ENCODE results near the gene SLMAP.

Gene SLMAP

DNA sequence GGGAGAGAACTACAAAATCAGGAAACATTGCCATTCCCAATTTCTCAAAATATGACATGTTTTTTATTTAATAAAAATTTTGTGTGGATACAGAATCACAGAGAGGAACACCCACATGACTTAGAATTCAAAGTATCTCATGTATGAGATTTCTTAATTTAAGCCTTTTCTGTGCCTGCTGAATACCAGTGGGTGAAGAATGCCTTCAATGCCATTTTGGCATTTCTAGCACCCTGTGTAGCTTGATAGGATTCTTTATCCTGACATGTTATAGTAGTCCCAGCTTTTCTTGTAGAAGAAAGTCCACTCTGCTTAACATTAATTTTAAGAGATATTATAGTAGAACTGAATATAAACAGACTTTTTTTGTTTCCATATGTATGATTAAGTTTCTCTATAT, 3.1 kb upstream of the SLMAP start:
- no peak for DNase-seq (ENCODE audit: low spot score)

- peak; percentile 64 for DNase-seq (ENCODE audit: low spot score)
These were observed 787 bp upstream of the SLMAP start for GRCh38 chr3:57755368-57755675.

DNA sequence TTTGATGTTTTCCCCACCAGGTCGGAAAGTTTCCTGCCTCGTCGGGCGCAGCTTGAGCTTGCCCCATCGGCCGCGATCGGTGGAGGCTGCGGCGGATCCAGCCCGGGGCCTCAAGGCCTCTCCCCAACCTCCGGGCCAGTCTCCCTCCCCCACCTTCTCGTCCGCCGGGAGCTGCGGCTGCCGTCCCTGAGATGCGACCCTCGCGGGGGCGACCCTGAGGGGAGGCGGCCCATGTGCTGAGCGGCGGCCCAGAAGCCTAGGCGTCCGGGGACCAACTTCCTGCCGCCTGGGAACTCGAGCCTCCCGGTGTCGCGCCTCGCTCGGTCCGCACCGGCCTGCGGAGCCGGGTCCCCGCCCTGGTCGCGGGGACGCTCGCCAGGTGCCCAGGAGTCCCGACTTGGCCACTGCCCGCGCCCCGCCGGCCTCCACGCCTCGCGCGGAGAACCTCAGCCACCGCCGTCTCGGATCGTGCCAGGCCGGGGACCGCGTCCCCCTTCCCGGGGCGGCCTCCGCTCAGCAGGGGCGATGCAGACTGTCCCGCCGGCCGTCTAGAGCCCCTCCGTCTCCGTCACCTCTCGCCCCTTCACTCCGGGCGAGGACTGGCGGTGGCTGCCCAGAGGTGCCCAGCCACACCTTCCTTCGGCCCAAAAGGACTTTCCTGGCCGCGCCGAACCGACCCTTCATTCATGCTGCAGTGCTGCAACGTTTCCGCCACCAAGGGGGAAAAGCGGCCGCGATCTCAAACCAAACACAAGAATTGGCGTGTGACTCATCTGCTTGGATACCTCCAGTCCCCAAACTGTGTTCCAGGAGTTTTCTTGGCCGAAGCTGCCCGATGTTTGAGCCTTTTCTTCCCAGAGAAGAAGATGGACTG, 656 bp downstream of the SLMAP start:
- no peak for DNase-seq (ENCODE audit: low spot score)

DNA sequence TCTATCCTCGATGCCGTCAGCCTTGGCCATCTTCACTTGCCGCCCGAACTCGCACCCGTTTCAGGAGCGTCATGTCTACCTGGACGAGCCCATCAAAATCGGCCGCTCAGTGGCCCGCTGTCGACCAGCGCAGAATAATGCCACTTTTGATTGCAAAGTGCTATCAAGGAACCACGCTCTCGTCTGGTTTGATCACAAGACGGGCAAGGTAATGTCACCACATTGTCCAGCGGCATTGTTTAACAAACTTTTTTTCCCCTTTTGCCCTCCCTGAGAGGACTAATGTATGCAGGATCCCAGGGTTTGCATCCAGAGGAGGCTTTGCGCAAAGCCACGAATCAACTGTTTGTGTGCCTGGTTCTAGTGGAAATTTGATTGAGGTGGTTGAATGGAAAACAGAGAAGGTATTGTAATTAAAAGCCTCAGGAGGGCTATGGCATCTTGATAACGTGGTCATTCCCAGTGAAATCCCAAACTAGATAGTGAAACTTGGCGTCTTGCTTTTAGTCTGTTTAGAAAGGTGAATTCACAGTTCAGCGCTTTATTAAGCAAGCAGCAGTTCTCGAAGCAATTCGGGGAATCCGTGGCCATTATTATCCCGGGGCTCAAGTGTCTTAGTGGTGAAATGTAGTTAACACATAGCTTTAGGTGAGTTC, 1.7 kb downstream of the SLMAP start:
- peak; percentile 34 for DNase-seq (ENCODE audit: low spot score)

DNA sequence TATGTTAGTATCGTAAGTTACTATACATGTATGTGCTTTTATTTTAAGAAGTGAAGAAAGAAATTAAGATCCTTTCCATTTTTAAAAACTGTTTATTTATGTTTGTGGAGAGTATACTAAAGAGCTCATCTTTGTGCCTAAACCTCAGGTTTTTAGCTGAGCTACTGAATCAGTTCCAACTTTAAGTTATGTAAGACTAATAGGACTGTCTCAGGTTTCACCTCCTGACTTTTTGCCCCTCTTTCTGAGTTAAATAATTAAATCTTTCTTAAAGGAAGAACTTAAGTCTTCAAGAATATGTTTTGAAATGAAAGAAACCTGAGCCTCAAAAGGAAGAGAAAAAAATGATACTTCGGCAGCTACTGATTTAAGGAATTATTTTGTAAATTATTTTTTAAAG, 2.6 kb downstream of the SLMAP start:
- DNase-seq (ENCODE audit: low spot score): no peak

DNA sequence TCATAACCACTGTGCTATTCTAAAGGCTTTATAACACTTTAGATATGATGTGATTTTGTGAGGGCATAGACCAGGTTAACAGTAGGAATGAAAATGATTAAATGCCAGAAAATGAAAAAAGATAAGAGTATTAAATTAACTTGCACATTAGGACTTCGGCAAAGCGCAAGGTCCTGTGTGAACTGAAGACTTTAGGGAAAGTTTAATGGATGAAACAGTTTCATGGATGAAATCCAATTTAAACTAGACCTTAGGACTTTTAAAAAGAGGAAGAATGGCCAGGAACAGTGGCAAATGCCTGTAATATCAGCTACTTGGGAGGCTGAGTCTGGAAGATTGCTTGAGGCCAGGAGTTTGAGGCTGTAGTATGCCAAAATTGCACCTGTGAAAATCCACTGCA, 8.7 kb downstream of the SLMAP start:
- DNase-seq (ENCODE audit: low spot score): no peak

DNA sequence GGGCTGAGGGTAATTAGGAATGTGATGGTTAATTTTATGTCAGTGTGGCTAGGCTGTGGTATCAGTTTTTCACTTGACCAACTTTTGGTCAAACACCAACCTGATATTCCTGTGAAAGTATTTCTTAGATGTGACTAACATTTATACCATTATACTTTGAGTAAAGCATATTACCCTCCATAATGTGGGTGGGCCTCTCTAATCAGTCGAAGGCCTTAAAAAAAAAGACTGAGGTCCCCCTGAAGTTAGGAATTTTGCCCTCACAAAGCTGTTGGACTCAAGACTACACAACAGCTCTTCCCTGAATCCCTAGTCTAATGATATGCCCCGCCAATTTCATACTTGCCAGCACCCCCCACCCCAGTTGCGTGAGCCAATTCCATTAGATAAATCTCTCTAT, 12.5 kb downstream of the SLMAP start:
- DNase-seq (ENCODE audit: low spot score): no peak

DNA sequence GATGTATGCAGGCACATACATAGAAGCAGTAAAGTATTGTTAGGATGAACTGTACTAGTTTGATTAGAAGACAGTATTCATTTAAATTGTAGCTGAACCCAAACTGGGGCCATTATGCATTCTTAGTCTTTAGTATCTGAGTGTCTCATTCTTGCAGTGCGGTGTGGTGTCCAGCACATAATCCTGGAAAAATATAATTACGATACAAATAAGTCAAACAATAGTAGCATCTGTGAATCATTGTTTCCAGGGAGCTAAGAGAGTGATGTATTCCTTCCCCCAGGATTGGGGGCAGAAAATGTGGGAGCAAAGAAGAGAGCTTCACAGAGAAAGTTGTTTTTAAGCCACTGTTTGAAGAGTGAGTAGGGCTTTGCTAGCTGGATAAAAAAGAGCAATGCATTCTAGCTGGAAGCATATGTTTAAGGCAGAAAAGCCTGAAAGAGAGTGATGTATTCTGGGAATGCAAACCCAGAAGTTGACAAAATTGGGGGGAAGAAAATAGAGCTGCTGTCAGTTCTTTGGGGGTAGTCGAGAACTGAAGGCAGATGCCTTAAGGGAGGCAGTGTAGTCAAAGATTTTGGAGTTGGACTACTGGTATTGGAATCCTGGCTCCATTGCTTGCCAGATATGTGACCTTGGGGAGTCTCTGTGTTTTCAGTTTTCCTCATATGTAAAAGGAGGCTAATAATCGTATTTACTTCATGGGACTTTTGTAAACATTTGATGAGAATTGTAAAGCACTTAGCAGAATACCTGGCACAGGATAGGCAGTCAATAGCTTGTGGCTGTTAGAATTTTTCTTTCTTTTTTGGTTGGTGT, 14.1 kb downstream of the SLMAP start:
- DNase-seq (ENCODE audit: low spot score): no peak

- no peak for DNase-seq (ENCODE audit: low spot score)
These were observed 16.1 kb downstream of the SLMAP start for GRCh38 chr3:57772251-57772650.

DNA sequence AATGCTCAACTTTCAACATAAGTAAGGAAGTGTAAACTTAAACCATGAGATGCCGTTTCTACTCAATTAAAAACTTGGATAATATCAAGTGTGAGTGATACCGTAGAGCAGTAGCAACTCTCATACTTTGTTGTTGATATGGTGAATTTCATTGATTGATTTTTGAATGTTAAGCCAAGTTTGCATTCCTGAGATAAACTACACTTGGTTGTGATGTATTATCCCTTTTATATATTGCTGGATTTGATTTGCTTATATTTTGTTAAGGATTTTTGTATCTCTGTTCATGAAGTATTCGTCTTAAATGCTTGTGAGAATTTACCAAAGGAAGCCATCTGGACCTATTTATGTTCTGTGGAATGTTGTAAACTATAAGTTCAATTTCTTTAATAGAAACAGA, 21.7 kb downstream of the SLMAP start:
- DNase-seq (ENCODE audit: low spot score): no peak

DNA sequence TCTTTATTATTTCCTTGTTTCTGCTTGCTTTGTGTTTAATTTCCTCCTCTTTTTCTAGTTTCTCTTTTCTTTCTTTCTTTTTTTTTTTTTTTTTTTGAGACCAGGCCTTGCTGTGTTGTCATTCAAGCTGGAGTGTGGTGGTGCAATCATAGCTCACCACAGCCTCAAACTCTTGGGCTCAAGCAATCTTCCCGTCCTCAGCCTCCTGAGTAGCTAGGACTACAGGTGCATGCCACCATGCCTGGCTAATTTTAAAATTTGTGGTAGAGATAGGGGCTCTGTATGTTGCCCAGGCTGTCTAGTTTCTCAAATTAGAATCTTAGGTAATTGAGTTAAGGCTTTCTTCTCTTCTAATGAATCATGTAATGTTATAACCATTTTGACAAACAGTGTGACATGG, 22.4 kb downstream of the SLMAP start:
- DNase-seq (ENCODE audit: low spot score): no peak

DNA sequence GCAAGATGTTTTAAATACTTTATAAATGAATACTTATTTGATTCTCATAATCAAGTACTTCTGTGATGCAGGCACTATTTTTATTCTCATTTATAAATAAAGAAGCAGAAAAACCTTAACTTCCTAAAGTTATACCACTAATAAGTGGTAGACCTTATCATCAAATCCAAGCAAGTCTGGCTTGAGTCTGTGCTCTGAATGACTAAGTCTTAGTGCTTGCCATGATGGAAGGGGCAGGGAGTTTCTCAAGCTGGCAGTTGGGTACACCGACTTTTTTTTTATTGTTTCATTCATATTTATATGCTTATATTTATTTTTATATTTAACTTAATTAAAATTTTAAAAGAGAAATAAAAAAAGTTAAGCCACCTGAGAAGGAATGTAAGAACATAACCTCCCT, 23.6 kb downstream of the SLMAP start:
- DNase-seq (ENCODE audit: low spot score): no peak

DNA sequence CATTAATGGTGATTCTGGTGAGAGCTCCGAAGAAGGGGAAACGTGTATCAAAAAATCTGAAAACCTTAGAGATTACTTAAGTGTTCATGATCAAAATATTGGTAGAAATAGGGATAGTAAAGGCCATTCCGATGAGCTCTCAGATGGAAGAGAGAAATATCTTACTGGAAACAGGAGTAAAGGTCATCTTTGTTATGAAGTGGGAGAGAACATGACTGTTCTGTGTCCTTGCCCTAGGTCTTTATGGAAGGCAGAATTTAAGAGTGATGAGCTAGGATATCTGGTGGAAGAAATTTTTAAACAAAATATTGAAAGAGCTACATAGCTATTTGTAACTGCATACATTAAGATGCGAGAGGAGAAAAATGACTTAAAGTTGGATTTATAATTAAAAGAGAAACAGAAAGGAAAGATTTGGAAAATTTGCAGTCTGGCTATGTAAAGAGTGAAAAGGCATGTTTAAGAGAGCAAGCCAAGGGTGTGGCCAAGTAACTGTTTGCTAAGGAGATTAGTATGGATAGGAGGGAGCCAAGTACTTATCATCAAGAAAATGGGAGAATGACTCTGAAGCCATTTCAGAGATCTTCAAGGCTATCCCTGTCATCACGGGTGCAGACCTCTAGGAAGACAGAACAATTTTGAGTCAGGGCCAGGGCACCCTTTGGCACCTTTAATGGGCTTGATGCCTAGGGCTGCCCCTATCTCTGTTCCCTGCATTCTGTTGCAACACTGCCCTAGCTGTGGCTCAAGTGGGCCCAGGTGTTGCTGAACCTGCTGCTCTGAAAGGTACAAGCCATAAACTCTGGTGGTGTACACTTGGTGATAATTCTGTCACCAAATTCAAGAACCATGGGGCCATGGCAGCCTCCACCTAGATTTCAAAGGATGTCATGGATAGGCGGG, 27.3 kb downstream of the SLMAP start:
- no peak for DNase-seq (ENCODE audit: low spot score)

- no peak for DNase-seq (ENCODE audit: low spot score)
These were observed 28.1 kb downstream of the SLMAP start for GRCh38 chr3:57784089-57784735.

DNA sequence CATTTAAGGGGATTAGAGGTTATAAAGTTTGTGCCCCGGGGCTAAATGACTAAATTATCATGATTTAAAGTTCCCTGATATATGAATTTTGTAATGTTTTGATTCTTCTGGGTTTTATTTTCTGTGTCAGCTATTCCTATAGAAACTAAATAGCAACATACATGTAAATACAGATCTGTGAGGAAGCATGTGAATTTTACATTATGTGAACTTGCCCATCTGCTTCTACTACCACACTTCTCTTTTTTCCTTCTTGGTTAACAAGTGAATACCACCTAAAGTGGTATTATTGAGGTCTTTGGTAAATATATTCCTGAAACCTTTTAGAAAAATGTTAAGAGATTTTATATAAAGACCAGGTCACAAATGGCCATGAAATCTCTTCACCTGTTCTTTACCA, 29.3 kb downstream of the SLMAP start:
- DNase-seq (ENCODE audit: low spot score): no peak

DNA sequence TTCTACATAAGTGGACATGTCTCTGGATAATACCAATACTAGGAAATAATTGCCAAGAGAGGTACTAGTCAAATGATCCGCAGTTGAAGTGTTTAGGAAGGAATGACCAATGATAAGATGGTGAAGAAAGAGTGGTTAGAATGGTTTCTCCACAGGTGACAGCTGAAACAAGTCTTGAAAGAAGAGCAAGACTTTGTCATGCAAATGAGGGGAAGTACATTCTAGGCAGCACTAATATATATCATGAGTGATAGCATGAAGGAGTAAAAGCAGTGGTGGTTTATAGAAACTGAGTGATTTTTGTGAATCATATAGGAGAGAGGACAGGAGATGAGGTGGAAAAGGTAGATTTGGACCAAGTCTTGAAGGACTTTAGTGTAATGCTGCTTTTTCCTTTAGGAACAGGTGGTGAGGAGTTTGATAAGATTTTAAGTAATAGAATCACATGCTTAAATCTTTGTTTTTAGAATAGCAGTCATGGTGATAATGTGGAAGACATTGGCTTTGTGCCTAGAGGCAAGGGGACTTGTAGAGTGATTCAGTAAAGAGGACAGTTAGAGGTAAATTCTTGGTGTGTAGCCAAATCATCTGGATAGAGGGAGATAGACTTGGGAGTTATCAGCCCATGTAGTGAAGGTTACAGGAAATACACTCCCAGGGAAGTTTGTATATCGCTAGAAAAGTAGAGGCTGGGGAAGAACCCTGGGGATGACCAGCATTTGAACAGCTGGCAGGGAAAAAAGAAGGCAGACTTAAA, 31.9 kb downstream of the SLMAP start:
- no peak for DNase-seq (ENCODE audit: low spot score)

DNA sequence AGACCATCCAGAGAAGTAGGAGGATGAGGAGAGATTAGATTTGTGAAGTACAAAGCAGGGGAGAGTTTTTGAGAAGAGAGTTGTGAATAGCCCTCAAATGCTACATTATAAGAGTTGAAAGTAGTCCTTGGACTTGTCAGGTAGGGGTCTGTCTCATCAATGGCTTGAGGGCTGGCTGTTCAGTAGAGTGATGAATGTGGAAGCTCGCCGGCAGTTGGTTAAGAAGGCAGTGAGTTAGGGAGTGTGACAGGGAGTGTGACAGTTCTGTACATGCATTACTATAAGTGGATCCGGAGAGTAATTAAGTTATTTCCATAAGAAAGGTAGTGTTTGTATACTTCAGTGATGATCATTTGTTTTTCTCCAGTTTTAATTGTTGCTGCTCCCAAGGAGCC, 32.5 kb downstream of the SLMAP start:
- DNase-seq (ENCODE audit: low spot score): no peak

GRCh38 chr3:57791245-57791644, 35.1 kb downstream of the SLMAP start:
- DNase-seq (ENCODE audit: low spot score): no peak

DNA sequence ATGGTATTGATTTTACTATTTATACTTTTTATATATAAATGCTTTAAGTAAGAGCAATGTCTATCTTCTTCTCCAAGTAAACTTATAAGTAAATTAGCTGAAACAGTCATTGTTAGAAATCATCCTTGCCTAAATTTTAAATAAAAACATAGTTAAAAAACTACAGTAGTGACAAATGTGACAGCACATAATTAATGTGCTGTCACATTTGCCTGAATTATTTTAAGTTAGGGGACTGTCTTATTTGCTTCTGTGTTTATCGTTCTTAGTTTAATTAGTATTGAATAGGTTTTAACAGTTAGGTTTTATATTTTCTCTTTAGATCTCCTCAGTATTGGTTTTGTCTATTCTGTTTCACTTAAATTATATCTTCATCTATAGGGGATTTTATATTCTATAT, 36.1 kb downstream of the SLMAP start:
- no peak for DNase-seq (ENCODE audit: low spot score)

DNA sequence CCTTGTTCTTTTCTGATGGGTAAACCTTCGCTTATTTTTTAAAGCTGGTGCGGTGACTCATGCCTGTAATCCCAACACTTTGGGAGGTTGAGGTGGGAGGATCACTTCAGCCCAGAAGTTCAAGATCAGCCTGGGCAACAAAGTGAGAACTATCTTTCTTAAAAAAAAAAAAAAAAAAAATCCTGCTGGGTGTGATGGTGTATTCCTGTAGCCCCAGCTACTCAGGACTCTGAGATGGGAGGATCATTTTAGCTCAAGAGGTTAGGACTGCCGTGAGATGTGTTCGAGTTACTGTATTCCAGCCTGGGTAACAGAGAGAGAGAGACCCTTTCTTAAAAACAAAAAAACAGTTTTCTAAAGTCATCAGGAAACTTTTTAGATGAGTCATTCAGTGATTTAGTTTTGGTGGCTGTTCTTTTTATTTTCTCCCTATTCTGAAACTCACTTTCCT, 37.7 kb downstream of the SLMAP start:
- no peak for DNase-seq (ENCODE audit: low spot score)

DNA sequence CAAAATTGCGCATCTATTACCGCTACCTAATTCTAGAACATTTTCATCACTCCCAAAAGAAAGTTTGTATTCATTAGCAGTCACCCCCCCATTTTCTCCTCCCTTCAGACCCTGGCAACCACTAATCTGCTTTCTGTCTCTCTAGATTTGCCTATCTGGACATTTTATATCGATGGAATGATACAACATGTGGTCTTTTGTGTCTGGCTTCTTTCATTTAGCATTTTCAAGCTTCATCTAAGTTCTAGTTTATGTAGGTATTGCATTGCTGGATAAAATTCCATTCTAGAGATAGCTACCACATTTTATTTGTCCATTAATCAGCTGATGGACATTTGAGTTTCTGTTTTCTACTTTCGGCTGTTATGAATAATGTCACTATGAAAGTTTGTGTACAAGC, 38.4 kb downstream of the SLMAP start:
- DNase-seq (ENCODE audit: low spot score): no peak

Measured in cerebellar cortex (tissue), 1 donor.